Stimulated activated CD4-positive, alpha-beta T cell treated with anti-CD3 and anti-CD28 coated beads, Interleukin-12 subunit alpha, Interleukin-12 subunit beta, amount 100 ng/mL, for 48 hours (primary cell): ENCODE data around the gene DOCK3.

Source experiments
- DNase-seq, 3 donors: peaks; one replicate each; pipeline ENCODE4 v3.0.0-alpha.2; 2020; ENCODE audit warnings: low read depth in 2 of 3, low spot score in 1 of 3

The DOCK3 gene, protein sequence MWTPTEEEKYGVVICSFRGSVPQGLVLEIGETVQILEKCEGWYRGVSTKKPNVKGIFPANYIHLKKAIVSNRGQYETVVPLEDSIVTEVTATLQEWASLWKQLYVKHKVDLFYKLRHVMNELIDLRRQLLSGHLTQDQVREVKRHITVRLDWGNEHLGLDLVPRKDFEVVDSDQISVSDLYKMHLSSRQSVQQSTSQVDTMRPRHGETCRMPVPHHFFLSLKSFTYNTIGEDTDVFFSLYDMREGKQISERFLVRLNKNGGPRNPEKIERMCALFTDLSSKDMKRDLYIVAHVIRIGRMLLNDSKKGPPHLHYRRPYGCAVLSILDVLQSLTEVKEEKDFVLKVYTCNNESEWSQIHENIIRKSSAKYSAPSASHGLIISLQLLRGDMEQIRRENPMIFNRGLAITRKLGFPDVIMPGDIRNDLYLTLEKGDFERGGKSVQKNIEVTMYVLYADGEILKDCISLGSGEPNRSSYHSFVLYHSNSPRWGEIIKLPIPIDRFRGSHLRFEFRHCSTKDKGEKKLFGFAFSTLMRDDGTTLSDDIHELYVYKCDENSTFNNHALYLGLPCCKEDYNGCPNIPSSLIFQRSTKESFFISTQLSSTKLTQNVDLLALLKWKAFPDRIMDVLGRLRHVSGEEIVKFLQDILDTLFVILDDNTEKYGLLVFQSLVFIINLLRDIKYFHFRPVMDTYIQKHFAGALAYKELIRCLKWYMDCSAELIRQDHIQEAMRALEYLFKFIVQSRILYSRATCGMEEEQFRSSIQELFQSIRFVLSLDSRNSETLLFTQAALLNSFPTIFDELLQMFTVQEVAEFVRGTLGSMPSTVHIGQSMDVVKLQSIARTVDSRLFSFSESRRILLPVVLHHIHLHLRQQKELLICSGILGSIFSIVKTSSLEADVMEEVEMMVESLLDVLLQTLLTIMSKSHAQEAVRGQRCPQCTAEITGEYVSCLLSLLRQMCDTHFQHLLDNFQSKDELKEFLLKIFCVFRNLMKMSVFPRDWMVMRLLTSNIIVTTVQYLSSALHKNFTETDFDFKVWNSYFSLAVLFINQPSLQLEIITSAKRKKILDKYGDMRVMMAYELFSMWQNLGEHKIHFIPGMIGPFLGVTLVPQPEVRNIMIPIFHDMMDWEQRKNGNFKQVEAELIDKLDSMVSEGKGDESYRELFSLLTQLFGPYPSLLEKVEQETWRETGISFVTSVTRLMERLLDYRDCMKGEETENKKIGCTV (N-terminal part only)

DNA sequence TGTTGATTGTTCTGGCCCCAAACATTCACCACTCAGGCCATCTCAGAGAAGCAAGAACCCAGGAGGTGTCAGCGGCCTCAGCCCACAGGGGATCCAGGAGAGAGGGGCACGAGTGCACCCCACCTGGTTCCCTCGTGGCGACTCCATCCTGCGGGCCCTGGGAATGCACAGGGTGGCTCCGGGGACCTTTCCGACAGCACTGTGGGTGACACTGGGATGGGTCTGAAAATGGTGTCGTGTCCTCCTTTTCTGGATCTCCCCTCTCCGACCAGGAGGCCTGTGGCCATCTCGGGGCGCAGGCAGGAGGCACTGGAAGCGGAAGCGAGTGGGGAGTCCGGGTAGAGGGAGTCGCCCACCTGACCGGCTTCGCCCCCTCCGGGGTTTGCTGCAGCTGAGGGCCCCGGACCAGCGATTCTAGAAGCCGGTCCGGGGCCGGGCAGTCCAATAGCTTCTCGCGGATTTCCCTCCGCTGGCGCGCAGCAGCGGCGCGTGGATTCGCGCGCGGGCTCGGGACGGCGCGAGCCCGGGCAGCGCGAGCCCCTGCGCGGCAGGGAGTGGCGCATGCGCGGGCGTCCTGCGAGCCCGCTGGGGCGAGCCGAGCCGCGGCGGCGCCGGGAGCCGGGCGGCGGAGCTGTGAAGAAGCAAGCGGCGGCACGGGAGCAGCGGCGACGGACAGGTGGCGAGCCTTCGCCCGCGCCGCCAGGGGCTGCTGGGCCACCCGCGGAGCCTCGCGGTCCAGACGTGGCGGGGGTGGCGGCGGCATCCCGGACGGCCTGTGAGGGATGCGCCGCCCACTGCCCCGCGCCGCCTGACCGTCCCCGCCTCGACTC, at the start of gene DOCK3:
DOCK3 (plus strand) TSS at position 579 of the 830 bp plus-strand sequence. CDS start 337 bp downstream, outside the sequence.
- peak in 1 of 3 donors; percentile 52 for DNase-seq

DNA sequence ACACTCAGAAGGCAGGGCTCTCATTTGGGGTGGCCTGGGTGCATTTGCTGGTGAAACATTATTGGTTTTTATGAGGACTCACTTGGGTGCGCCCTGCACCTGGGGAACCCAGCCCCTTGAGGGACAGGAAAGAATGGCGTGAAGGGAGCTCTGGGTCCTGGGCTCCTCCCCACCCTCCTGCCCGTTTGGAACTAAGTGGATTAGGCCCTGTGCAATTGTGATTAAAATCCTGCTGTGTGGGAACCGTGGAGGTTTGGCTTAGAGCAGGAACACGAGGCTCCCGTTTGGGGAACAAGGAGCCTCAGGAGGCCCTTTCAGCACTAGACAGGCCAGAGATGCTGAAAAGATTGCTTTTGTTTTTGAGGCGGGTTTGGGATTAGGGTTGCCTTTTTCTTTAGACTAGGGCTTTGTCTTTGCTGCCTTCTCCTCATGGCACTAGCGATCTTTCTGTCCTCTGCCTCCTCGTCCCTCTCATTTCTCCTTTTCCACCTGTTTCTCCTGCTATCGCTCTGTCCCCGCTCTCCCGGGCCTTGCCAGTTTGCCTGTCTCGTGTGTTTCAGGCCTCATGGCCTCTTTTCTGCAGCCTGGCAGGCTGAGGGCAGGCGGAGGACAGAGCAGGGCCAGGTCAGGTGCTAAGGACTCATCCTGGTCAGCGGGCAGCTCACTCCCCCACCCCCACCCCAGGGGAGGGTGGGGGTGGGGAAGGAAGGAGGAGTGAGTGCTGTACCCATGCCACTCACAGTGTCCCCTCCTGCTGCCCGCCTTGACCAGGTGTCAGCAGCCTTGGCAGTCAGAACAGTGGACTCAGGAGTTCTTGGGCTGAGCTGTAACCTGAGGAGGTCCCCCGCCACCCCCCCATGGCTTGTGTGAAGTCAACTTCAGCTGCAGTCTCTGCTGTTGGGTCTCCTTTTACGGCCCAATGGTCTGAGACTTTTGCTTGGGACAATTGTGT, 49.2 kb upstream of the DOCK3 start:
- DNase-seq, result no peak

DNA sequence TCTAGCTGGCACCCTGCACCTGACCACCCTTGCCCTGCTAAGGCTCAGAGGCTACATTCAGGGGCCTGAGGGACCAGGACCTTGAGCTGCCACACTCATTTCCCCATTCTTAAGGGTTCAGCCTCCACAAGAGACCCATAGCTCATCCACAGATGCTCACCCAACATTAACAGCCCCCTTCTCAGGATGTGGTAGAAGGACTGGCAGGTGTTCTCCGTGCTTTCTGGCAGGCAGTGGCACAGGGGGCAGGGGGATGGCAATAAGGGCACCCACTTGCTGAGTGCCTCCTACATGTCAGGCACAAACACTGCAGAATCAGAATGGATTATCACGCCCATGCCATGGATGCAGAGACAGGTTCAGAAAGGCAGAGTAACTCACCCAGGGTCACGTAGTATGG, 48.3 kb upstream of the DOCK3 start:
- no peak for DNase-seq

DNA sequence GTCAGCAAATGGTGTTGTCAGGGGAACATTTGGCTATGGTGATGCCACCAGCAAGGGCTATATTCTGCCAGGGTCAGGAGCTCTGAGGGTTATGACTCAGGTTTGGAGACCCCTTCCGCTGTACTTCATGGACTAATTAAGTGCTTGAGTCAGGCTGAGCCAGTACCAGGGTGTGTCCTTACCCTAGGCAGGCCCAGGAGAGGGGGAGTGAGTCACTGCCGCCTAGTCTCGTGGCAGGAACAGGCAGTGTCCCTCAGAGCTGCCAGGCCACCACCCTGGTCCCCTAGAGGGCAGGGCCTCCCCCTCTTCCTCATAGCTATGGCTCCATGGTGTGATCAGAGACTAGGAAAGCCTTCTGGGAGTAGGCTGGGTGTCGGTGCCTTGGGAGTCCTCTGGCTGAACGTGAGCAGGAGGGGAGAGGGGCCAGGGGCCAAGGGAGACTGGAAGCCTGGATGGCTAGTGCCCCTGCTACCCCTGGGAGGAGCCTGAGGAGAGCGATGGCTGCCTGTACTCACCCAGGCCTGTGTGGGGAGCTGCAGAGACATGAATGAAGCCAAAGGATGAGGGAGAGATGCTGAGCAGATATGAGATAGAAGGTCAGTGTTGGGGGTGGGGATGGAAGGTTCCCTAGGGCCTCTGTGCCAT, 47.2 kb upstream of the DOCK3 start:
- no peak for DNase-seq

DNA sequence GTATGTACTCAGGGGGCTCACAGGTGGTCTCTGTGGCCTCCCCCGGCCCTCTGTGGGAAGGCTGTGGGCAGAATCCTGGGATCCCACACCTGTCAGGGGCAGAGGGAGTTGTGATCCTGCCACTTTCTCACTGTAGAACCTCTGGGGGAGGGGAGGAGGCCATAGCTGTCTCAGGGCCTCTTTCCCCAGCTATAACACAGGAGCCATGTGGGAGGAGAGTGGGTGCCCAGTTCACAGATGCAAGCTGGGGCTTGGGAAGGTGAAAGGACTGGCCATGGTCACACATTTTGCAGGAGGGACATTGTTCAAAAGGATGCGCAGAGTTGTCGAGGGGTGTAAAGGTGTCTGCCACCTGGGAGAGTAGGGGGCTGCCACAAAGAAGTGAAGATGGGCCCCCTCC, 46.1 kb upstream of the DOCK3 start:
- DNase-seq, result no peak

DNA sequence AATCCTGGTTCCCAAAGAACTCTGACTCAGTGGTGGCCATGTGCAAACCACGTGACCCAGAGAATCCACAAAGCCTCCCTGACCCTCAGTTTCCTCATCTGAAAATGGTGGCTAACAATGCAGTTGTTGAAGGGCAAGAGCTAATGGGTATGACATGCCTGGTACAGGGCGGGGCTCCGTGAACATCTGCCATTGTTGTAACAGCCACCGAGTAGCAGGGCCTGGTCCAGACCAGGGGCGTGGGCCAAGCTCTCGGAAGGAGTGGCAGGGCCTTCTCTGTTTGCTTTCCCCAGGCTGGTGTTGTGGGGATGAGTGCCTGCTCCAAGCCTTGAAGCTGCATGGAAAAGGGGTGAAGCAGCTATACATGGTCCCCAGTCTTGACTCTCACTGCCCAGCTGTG, 44.3 kb upstream of the DOCK3 start:
- no peak for DNase-seq

DNA sequence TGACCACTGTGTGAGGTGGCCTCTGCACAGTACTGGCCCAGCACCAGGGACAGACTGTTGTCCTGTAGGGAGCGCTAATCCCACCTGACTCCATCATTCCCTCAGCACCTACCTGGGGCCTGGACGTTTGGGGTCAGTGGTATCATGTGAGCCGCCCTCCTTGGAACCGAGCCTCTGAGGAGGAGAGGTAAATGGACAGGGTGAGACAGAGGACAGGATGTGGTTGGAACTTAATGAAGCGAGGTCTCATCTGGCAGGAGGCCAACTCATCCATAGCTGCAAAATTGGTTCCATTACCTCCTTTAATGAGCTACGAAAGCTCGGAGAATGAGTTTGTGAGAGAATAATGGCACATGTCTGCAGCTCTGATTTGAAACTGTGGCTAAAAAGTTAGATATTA, 43.9 kb upstream of the DOCK3 start:
- DNase-seq, result no peak

DNA sequence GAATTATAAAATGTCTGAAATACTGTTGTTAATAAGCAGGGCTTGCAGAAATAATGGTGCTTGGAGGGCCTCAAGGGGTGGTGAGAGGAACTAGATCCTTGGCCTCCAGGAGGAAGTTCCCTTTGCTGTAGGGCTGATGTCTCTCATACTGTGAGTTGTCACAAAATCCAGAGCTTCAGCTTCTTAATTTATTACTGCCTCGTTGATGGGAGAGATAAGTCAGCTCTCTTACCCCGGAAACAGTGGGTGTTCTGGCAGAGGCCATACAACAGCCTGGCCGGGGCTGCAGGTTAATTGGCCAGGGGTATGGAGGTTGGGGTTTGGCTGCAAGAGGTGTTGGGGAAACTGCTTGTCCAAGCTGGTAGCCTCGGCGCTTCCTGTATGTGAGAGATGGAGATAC, 42.3 kb upstream of the DOCK3 start:
- no peak for DNase-seq

DNA sequence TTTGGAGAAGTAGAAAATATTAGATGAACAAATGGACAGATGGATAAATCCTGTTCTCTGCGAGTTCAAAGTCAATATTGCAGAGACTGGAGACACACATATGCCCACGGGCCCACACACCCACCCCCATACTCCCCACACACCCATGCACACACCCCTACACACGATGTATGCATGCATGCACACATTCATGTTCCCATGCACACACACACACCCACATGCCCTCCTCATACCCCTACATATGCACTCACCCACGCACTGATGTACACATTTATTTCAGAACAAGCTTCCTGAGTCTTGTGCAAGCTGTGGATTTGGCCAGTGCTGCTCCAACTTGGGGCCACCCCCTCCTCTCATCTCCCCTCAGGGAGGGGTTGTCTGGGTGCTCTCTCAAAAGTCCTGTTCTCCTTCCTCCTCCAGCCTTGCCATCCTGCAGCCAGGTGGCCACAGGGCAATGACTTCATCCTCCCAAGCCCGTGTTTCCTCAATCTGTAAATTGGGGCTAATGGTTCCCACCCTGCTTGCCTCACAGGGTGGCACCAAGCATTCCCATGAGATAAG, 41.4 kb upstream of the DOCK3 start:
- no peak for DNase-seq

DNA sequence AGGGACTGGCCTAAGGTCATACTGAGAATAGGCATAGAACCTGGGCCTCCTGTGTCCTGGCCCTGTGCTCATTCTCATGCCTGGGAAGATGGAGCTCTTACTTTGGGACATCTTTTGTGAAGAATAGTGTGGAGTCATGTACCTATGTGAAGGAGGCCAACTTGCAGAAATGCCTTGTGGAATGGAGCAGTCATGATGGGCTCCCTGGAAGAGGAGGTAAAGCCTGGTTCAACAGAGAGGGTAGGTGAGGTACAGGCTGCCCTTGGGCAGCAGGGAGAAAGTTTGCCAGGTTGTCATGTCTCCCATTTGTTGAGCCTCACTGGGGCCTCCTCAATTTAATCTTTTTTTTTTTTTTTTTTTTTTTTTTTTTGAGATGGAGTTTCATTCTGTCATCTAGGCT, 39.7 kb upstream of the DOCK3 start:
- DNase-seq, result no peak

DNA sequence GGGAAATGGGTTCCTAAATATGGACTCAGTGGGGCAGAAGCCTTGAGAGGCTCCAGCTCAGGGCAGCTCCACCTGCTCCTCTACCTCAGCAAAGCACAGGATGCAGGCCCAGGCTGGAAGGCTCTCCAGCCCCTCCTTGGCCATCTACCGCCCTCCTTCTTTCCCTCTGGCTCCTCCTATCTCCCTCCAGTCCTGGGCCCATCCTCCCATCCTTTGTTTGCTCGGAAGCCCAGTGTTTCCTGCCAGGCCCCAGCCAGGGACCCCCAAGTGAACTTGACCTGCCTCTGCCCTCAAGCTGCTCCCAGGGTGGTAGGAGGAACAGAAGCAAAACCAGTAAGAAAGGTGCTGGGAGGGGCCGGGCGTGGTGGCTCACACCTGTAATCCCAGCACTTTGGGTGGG, 37.7 kb upstream of the DOCK3 start:
- no peak for DNase-seq

DNA sequence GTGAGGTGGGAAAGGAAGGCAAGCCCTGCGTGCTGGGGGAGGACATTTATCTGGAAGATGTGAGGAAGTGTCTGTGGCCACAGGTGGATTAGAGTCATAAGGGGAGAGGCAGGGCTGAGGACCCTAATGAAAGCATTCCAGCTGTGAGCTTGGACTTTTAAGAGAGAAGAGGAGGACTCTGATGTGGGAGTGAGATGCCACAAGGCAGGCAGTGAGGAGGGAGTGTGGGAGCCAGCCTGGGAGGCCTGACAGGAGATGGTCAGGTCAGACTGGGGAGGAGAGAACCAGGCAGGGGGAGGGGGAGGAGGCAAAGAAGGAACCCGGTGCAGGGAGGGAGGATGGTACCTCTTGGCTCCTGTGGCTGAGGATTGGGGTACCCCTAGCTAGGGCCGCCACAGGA, 36.8 kb upstream of the DOCK3 start:
- no peak for DNase-seq

DNA sequence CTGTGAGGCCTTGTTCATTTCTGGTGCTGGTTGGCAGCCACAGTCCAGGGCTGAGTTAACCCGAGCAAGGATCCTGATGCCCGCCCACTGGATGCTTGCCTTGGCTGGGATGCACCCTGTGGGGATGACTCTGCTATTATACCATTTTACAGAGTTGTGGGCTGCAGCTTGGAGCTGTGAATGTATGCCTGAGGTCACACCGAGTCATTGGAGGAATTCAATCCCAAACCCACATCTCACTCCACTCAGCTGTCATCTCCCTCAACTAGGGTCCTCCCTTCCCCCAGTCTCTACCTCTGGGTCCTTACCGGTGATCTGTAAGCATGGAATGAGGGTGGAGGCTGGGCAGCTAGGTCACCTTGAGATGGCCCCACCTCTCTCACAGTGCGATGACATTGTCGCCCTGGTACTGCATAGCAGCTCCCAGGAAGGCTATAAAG, 35.7 kb upstream of the DOCK3 start:
- no peak for DNase-seq

DNA sequence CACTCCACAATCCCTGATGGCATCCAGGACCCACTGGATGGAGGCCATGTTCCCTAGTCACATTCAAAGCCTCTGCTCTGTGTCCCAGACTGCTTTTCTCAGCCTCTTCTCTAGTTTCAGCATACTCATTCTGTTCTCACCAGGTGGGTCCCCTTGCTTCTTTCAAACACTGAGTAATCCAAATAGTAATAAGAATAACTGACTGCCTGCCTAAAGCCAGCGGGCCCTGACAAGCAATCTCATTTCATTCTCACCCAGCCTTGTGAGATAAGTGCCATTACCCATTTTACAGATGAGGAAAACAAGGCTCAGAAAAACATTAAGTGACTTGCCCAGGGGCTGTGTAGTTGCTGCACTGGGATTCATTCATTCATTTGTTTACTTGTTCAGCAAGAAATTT, 32.3 kb upstream of the DOCK3 start:
- DNase-seq, result no peak

DNA sequence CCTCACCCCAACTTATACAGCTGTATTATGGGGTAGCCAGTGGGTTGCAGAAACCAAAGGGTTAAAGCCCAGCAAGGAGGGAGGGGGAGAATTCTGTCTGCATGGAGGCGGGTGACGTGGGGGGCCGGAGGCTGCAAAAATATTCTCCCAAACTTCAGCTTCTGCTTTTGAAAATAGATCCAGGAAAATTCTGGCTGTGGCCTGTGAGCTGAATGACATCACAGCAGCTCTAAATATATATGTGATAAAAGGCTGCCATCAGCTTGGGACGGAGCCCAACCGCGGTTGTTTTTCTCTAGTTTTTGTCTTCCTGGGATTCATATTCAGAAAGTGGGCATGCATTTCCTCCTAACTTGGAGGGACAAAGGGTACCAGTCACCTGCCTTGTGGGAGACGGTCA, 30.2 kb upstream of the DOCK3 start:
- DNase-seq, result no peak

DNA sequence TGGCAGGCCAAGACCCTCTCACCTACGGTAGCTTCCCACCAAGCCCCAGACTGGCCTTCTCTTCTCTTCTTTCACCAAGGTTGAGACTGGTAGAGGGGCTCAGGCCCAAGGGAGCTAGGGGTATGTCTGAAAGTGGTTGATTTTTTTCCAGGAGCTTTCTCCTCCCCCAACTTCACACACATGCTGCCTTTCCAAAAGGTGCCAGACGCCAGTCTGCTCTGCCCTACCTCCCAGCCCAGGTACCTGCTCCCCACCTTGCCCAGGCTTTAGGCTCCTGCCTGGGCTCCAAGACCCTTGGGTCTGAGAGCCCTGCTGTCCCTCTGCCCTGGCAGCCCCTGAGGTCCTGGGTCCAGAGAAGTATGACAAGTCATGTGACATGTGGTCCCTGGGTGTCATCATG, 29.3 kb upstream of the DOCK3 start:
- no peak for DNase-seq

DNA sequence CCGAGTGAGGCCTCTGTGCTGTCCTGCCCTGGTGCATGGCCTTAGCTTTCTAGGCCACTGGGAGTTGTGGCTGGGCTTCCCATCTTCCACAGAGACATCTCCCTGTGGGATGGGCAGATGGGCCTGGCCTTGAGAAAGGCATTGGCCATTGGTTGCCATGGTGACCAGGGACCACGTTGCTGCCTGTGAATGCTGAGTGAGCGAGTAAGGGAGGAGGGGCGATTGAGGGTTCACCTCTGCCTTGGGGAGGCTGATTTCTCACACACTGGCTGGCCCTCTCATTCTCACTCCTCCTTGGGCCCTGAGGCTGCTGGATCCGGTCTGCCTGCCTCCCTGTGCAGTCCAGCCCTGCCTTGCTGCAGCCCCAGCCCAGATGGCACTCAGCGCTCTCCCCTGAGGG, 26.4 kb upstream of the DOCK3 start:
- DNase-seq, result no peak

DNA sequence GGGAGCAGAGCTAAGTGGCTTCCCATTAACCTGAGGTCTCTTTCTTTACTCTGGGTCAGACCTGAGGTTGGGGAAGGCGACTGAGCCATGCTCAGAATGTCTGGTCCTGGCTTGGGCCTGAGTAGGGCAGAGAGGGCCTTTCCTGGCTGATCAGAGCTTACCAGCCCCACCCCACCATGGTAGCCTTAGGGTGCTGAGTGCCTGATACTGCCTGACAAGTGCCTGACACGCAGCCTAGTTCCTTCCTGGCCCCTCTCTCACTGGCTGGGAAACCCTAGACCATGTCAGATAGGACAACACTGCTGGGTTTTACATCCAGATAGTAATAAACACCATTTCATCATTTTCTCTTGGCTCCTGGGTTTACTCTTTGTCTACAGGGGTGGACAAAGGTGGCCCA, 25.8 kb upstream of the DOCK3 start:
- no peak for DNase-seq

DNA sequence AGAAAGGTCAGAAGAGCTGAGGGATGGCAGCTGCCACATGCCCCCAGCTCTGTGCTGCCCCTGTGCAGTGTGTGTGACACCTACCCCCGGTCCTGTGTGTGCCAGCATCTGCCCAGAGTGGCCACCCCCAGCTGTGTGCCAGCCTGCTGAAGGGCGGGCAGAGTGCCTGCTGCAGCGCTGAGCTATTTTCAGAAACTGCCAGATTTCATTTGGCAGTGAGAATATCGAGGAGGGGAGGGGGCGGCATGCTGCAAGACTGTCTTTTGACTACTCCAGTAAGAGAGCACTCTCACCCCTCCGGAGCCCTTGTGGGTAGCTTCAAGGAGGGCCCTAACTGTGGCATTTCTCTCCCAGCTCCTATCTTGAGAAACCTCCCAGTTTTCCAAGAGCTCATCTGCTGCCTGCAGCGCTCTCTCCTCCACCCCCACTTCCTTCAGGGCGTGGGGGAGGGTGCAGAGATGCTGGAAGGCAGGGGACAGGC, 25.2 kb upstream of the DOCK3 start:
- DNase-seq, result no peak
